Dendritic cell treated with granulocyte-macrophage colony-stimulating factor and Interleukin-4, amounts not matched to agents 40 ng/mL and 50 ng/mL, for 4 days (primary cell): Measurements from ENCODE around the gene ULK4.

ENCODE experiments used
- H3K27ac Mint-ChIP-seq: one replicate; pipeline ENCODE4 v1.8.0; 2022; ENCODE audit warnings: mild to moderate bottlenecking, mixed read lengths
- H3K27me3 Mint-ChIP-seq: one replicate; pipeline ENCODE4 v1.8.0; 2022; ENCODE audit warnings: mild to moderate bottlenecking, mixed read lengths
- H3K36me3 Mint-ChIP-seq: one replicate; pipeline ENCODE4 v1.8.0; 2022; ENCODE audit warnings: low read depth, mixed read lengths
- H3K4me1 Mint-ChIP-seq: one replicate; pipeline ENCODE4 v1.8.0; 2022; ENCODE audit warnings: low read depth, mixed read lengths
- H3K4me3 Mint-ChIP-seq: one replicate; pipeline ENCODE4 v1.8.0; 2022; ENCODE audit warnings: mild to moderate bottlenecking, moderate library complexity, mixed read lengths
- H3K9me3 Mint-ChIP-seq: one replicate; pipeline ENCODE4 v1.8.0; 2022; ENCODE audit warnings: mixed read lengths
- intact Hi-C: fragments of 100-400 bp; cut with micrococcal nuclease; formaldehyde crosslinking; loops from one replicate; pipeline ENCODE4 v1.15.0; 2022

The ULK4 gene

DNA sequence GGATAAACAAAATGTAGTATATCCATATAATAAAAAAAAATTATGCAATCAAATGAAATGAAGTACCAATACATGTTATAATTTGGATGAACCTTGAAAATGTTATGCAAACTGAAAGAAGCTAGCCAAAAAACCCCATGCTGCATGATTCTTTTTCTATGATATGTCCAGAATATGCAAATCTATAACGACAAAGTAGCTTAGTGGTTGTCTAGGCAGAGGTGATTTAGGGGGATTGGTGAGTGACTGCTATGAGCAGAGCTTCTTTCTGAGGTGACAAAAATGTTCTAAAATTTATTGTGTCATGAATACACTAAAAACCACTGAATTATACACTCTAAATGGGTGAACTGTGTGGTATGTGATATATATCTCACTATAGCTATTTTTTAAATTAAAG, 438.0 kb downstream of the ULK4 start:
- Mint-ChIP-seq H3K27me3 (no peaks in the 10 kb centered on the region), H3K9me3 (no peaks in the 10 kb centered on the region)
- intact Hi-C loops, result no loop called here

DNA sequence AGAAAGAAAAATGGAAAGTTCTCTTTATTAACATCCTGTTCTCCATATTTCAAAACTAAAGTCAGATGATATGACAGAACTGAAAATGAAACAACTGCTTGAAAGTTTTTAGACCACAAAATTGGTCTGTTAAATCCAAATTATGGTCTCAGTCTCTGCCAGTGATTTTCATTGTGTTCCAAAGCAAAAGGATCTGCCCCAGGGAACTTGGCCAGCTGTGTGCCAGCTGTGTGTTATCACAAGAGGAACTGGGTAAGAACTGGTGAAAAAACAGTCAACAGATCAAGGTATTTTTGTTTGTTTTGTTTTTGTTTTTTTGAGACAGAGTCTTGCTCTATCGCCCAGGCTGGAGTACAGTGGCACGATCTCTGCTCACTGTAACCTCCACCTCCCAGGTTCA, 439.3 kb downstream of the ULK4 start:
- no peaks in the 10 kb centered on the region for H3K4me1 Mint-ChIP-seq
- H3K27me3 Mint-ChIP-seq, result no peaks in the 10 kb centered on the region

More for the DNA sequence above, 438.0 kb downstream of the ULK4 start:
- Mint-ChIP-seq H3K4me1 (no peaks in the 10 kb centered on the region), H3K27ac (no peak overlapping the region), H3K36me3 (no peaks in the 10 kb centered on the region), H3K4me3 (no peak overlapping the region)

GRCh38 chr3:41521010-41521655, 440.8 kb downstream of the ULK4 start:
- Mint-ChIP-seq H3K27me3 (no peaks in the 10 kb centered on the region), H3K4me1 (no peaks in the 10 kb centered on the region), H3K27ac (no peak overlapping the region), H3K36me3 (no peaks in the 10 kb centered on the region), H3K9me3 (peaks cover 7% of the 10 kb centered on the region), H3K4me3 (no peak overlapping the region)
- intact Hi-C loops, result no loop called here

More for the DNA sequence above, 439.3 kb downstream of the ULK4 start:
- no peak overlapping the region for H3K4me3 Mint-ChIP-seq
- H3K36me3 Mint-ChIP-seq, result no peaks in the 10 kb centered on the region
- H3K9me3 Mint-ChIP-seq, result no peaks in the 10 kb centered on the region
- H3K27ac Mint-ChIP-seq, result no peak overlapping the region
- intact Hi-C loops, result no loop called here

DNA sequence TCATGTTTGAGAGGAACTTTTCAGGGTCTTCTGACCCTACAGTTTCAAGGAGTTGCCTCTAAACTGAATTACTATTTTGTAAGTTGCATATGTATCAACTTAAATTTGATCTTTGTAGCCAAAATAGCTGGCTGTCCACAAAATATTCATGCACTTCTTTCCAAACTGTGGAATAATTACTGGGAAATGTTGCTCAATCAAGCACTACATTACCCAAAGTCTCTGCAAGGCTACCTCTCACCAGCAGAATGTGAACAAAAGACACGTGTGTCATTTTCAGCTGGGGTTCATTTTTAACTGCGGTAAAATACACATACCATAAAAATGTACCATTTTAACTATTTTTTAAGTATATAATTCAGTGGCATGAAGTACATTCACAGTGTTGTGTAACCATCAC, 442.2 kb downstream of the ULK4 start:
- Mint-ChIP-seq H3K4me3 (no peak overlapping the region), H3K36me3 (no peaks in the 10 kb centered on the region), H3K9me3 (peaks cover 16% of the 10 kb centered on the region), H3K27ac (no peak overlapping the region), H3K27me3 (no peaks in the 10 kb centered on the region), H3K4me1 (no peaks in the 10 kb centered on the region)
- intact Hi-C loops, result no loop called here

DNA sequence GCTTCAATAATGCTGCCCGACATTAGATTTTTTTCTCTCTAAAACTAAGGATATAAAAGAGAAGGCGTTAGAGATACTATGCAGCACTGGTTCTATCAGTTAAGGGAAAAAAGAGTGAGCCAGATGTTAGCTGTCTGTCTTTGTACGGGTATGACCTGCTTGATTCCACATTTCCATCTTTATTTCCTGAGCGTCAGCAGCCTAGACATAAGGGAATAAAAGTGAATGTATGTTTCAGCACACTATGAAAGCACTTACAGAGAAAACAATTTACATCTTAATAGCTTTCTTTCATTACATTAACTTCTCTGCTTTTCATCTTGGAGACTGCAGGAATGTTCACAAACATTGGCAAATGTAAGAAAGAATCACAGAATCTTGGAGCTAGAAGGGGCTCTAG, 443.3 kb downstream of the ULK4 start:
- Mint-ChIP-seq H3K4me1 (no peaks in the 10 kb centered on the region), H3K27me3 (no peaks in the 10 kb centered on the region), H3K36me3 (no peaks in the 10 kb centered on the region), H3K4me3 (no peak overlapping the region), H3K9me3 (peaks cover 19% of the 10 kb centered on the region), H3K27ac (no peak overlapping the region)
- intact Hi-C loops, result no loop called here

GRCh38 chr3:41508063-41508696, 453.7 kb downstream of the ULK4 start:
- intact Hi-C loops, result no loop called here
- Mint-ChIP-seq H3K4me3 (no peak overlapping the region), H3K9me3 (peaks cover 47% of the 10 kb centered on the region), H3K27me3 (no peaks in the 10 kb centered on the region), H3K27ac (no peak overlapping the region), H3K4me1 (no peaks in the 10 kb centered on the region), H3K36me3 (no peaks in the 10 kb centered on the region)

DNA sequence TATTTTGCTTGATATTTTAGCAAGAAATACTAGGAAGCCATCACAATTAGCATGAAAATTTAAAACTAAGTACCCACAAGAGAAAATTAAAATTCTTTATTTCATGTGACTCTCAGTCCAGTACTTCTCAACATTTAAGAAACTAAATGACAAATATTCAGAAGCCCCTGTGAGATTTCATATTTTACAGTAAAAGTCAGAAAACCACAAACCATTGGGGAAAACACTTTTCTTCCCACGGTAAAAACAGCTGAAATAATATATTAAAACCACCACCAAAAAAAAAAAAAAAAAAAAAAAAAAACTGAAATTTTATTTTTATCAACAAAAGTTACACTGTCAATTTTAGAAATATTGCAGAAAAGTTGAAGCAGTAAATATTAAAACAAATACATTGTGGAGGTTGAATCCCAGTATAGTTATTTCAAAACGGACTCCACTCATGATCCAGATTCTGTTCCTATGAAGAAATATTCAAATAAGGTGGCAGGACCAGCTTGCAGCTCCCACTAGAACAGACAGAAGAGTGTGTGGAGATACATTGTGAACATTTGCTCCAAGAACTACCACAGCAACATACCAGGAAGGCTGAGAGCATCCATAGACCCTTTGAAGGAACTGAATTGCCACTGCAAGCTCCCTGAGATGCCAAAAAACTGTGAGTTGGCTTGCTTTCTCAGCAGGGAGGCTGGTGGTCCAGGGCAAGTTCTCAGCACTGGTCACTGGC, 454.4 kb downstream of the ULK4 start:
- intact Hi-C loops, result no loop called here
- Mint-ChIP-seq H3K4me1 (no peaks in the 10 kb centered on the region), H3K4me3 (no peak overlapping the region), H3K27me3 (no peaks in the 10 kb centered on the region), H3K36me3 (no peaks in the 10 kb centered on the region), H3K9me3 (peaks cover 40% of the 10 kb centered on the region), H3K27ac (no peak overlapping the region)

DNA sequence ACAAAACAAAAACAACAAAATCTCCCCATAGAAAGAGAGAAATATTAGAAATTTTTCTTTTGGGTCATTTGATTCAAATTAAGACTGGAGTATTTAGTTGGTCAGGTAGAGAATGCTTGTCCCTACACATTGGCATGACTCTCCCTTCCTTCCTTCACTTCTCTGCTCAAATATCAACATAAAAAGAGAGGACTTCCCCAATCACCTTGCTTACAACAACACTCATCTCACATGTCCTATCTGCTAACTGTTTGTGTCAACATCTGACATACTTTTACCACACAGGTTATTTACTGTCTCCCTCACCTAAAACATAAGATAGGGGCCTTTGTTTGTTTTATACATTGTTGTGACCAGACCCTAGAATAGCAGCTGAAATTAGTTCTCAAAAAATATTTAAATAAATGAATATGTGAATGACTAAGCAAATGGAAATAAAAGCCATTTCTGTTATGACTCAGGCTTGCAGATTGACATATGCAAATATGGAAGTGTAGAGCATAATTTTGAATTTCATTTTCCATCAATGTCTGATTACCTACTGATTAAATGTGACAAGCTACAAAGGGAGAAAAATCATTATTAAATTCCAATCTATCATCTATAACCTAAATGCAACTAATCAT, 457.8 kb downstream of the ULK4 start:
- no peak overlapping the region for H3K27ac Mint-ChIP-seq
- peaks cover 14% of the 10 kb centered on the region for H3K9me3 Mint-ChIP-seq
- H3K27me3 Mint-ChIP-seq, result no peaks in the 10 kb centered on the region
- intact Hi-C loops, result no loop called here
- H3K36me3 Mint-ChIP-seq, result no peaks in the 10 kb centered on the region
- H3K4me3 Mint-ChIP-seq, result no peak overlapping the region
- no peaks in the 10 kb centered on the region for H3K4me1 Mint-ChIP-seq

DNA sequence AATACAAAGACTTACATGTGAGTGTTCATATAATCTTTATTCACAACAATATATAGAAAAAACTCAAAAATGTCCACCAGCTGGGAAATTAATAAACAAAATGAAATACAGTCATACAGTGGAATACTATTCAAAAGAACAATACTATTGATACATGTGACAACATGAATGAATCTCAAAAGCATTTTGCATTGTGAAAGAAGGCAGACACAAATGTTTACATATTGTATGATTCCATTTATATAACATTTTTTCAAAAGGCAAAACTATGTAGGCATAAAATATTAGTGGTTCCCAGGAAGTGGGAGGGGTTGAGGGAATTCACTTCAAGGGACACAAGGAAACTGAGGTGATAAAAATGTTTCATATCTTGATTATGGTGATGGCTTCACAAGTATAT, 459.4 kb downstream of the ULK4 start:
- H3K36me3 Mint-ChIP-seq, result no peaks in the 10 kb centered on the region
- H3K4me3 Mint-ChIP-seq, result no peak overlapping the region
- intact Hi-C loops, result no loop called here
- no peaks in the 10 kb centered on the region for H3K4me1 Mint-ChIP-seq
- no peak overlapping the region for H3K27ac Mint-ChIP-seq
- H3K27me3 Mint-ChIP-seq, result no peaks in the 10 kb centered on the region
- H3K9me3 Mint-ChIP-seq, result no peaks in the 10 kb centered on the region

- Mint-ChIP-seq H3K4me1 (no peaks in the 10 kb centered on the region), H3K27me3 (no peaks in the 10 kb centered on the region), H3K36me3 (no peaks in the 10 kb centered on the region), H3K9me3 (no peaks in the 10 kb centered on the region), H3K4me3 (no peak overlapping the region), H3K27ac (no peak overlapping the region)
- intact Hi-C loops, result no loop called here
Observed at GRCh38 chr3:41502023-41502422, 459.9 kb downstream of the ULK4 start.

DNA sequence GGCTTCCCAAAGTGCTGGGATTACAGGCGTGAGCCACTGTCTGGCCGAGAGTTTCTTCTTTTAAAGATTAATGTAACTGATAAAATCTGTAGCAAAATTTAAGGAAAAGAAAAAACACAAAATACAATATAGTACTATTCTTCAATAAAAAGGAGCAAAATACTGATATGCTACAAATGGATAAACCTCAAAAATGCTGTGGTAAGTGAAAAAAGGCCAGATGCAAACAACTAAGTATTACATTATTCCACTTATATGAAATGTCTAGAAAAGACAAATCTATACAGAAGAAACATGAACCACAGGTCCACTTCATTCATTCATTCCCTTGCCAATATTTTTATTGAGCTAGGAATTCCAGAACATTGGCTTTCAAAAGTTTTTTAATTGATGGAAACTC, 463.1 kb downstream of the ULK4 start:
- no peaks in the 10 kb centered on the region for H3K9me3 Mint-ChIP-seq
- H3K4me3 Mint-ChIP-seq, result no peak overlapping the region
- no peaks in the 10 kb centered on the region for H3K4me1 Mint-ChIP-seq
- no peaks in the 10 kb centered on the region for H3K36me3 Mint-ChIP-seq
- H3K27me3 Mint-ChIP-seq, result no peaks in the 10 kb centered on the region
- intact Hi-C loops, result no loop called here
- H3K27ac Mint-ChIP-seq, result no peak overlapping the region

DNA sequence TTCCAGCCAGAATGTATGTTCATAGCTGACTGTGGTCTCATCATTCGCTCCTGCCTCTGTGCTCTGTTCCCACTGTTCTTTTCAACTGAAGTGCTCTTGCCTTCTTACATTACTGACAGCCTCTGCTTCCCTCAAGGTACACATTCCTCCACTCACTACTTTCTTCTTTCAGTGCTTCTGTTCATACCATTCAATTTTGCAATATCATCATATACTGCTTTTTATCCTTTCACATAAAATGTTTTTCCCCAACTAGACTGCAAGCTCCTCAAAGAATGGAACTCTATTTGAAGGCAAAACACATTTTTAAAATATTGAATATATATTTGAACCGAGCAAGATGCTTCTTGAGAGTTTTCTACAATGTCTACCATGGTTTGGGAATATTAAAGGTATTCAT, 471.5 kb downstream of the ULK4 start:
- no peaks in the 10 kb centered on the region for H3K9me3 Mint-ChIP-seq
- H3K27me3 Mint-ChIP-seq, result no peaks in the 10 kb centered on the region
- H3K27ac Mint-ChIP-seq, result no peak overlapping the region
- intact Hi-C loops, result no loop called here
- H3K4me1 Mint-ChIP-seq, result no peaks in the 10 kb centered on the region
- H3K4me3 Mint-ChIP-seq, result no peak overlapping the region
- H3K36me3 Mint-ChIP-seq, result no peaks in the 10 kb centered on the region

GRCh38 chr3:41489231-41489630, 472.7 kb downstream of the ULK4 start:
- H3K36me3 Mint-ChIP-seq, result no peaks in the 10 kb centered on the region
- H3K4me3 Mint-ChIP-seq, result no peak overlapping the region
- no peaks in the 10 kb centered on the region for H3K9me3 Mint-ChIP-seq
- H3K27me3 Mint-ChIP-seq, result no peaks in the 10 kb centered on the region
- H3K4me1 Mint-ChIP-seq, result no peaks in the 10 kb centered on the region
- H3K27ac Mint-ChIP-seq, result no peak overlapping the region
- intact Hi-C loops, result no loop called here

- intact Hi-C loops, result no loop called here
- Mint-ChIP-seq H3K27ac (no peak overlapping the region), H3K4me3 (no peak overlapping the region), H3K4me1 (no peaks in the 10 kb centered on the region), H3K27me3 (no peaks in the 10 kb centered on the region), H3K9me3 (no peaks in the 10 kb centered on the region), H3K36me3 (no peaks in the 10 kb centered on the region)
Observed at GRCh38 chr3:41488501-41488900, 473.4 kb downstream of the ULK4 start.
